Dedifferentiated amniotic fluid mesenchymal stem cell (primary cell): ENCODE results near the gene VAV3.

Experiments used
- DNase-seq: peaks from one replicate; pipeline ENCODE4 v3.0.0-alpha.2; 2016; ENCODE audit errors: extremely low spot score

VAV3 gene

DNA sequence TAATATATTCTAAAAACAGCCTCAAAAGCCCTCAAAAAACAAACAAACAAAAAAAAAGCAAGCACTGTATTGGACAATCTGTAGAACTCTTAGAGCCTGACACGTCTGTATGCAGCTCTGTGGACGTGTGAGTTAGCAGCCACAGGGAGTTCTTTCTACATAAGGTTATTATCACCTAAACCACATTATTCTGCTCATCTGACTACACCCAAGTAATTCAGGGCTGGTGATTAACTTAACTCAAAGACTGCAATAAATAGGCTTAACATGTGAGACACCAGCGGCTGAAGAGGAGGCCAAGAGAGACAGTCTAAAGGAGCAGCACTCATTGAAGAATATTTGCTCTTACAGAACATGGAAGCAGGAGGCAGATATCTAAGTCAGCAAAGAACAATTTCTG is 316.0 kb downstream of the VAV3 start:
- no peak for DNase-seq

GRCh38 chr1:107648071-107648470 is 316.9 kb downstream of the VAV3 start:
- peak; percentile 85 for DNase-seq

DNA sequence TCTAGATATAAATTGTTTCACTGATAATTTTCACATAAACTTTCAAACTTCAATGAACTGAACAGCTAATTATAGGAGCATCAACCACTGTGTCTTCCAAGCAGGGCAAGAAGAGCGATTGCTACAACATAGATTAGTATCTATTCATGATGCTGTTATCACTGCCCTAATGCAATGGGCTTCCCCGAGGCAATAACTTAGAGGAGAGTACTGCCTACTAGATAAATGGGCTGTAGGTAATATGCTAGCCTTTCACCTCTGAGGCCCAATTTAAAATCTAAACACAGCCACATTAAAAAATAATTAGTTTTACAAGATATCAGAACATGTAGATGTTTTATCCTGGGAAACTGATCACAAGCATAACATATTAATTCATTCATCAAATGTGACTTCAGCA is 318.0 kb downstream of the VAV3 start:
- no peak for DNase-seq

- DNase-seq, result no peak
Measured at GRCh38 chr1:107643766-107644165, 321.2 kb downstream of the VAV3 start.

DNA sequence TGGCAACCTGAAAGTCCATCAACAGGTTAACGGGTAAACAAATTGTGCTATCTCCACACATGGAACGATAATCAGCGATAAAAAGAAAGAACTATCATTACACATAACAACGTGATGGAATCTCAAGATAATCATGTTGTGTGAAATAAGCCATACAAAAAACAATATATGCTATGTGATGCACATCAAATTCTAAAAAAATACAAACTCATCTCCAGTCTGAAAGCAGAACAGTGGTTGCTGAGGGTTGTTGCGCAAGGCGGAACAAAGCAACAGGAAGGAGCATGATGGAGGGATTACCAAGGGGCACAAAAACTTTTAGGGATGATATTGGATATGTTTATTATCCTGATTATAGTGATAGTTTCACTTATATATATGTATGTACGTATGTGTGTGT is 324.8 kb downstream of the VAV3 start:
- DNase-seq, result no peak

GRCh38 chr1:107637101-107637500 is 327.9 kb downstream of the VAV3 start:
- DNase-seq, result no peak

DNA sequence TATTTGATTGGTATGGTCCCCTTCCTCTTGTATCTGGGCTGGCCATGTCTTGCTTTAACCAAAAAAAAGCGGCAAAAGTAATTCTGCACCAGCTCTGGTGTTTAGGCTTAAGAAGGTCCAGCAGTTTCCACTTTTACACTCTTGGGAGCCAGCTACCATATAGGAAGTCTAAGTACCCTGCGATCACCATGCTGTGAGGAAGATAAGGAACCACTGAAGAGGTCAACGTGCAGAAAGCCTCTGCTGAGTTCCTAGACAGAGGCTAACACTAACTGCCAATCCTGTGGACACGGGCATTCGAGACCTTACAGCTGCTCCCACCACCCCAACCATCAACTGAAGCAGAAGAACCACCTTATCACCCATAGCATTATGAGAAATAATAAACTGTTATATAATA is 331.4 kb downstream of the VAV3 start:
- DNase-seq, result no peak

GRCh38 chr1:107626073-107626796 is 338.7 kb downstream of the VAV3 start:
- peak; percentile 45 for DNase-seq

DNA sequence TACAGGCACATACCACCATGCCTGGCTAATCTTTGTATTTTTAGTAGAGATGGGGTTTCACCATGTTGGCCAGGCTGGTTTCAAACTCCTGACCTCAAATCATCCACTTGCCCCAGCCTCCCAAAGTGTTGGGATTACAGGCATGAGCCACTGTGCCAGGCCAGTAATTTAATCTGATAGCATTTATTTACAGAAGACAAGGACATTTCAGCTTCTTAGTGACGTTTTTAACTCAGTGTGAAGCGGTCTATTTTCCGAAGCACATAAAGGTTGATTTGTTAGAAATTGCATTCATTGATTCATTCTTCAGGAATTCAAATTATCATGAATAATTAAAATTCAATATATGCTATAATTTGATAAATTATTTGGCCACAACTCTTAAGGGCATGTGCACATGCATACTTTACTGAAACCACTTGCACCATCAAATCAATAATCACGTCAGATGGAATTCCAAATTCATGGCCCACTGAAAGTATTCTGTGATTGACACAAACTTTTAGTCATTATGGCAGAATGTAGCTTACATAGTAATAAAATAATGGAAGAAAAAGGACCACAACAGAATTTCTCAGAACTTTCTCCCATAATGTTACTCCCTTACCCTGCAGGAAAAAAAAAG is 339.5 kb downstream of the VAV3 start:
- no peak for DNase-seq

GRCh38 chr1:107623431-107623830 is 341.5 kb downstream of the VAV3 start:
- no peak for DNase-seq

DNA sequence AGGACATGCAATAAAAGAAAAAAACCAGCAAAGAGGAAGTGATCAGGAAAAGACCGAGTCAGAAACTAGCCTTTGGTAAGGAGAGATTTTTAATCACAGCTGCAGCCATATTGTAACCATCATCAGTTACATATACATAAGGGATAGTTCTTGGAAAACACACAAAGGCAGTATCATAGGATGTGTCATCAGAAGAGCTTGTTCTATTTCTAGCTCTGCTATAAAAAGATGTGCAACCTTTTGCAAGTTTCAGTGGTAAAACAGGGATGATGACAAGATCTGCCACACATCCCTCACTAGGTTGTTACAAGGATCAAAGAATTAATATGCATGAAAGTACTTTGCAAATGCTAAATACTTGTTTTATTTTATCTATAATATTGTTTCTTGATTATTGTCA is 342.0 kb downstream of the VAV3 start:
- DNase-seq, result no peak

- no peak for DNase-seq
Measured at GRCh38 chr1:107622535-107622934, 342.4 kb downstream of the VAV3 start.

GRCh38 chr1:107620753-107621152 is 344.2 kb downstream of the VAV3 start:
- DNase-seq, result no peak

- no peak for DNase-seq
Measured at GRCh38 chr1:107618539-107618938, 346.4 kb downstream of the VAV3 start.

- DNase-seq, result no peak
Measured at GRCh38 chr1:107617921-107618320, 347.1 kb downstream of the VAV3 start.

DNA sequence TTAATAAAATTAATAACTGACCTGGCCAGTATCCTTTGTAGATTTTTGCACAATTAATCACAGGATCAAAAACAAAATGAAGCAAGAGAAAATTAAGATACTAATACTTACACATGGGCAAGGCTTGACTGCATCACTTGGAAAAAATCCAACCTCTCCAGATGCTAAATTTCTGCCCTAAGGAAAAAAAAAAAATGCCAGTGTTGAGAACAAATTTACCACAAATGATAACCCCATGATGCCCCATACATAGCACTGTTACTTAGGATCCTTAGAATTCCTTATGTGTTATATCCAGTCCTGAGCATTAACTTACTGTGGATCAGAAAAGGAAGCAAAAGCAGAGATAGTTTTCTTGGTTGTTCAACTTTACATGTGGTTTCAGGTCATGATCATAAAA is 347.5 kb downstream of the VAV3 start:
- DNase-seq, result no peak

GRCh38 chr1:107609808-107610207 is 355.2 kb downstream of the VAV3 start:
- DNase-seq, result no peak

- no peak for DNase-seq
Measured at GRCh38 chr1:107604825-107605224, 360.2 kb downstream of the VAV3 start.

- no peak for DNase-seq
Measured at GRCh38 chr1:107600607-107601160, 364.3 kb downstream of the VAV3 start.

DNA sequence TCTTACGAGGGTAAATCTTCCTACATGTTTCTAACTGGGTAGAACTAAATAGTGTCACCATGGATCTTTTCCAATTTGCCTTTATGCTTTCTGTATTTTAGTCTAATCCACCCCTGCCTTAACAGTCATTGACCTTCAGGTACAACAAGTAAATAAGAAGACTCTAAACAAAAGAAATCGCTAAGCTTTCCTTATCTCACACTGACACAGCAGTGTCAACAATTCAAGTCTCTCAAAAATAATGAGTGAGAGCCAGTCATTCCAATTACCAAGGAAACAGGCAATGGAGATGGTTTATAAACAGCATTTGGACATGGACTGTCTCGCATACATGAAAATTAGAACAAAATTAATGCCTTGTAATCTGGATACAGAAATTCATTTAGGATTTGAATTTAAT is 365.8 kb downstream of the VAV3 start:
- DNase-seq, result no peak

GRCh38 chr1:107597290-107597689 is 367.7 kb downstream of the VAV3 start:
- DNase-seq, result no peak

- DNase-seq, result no peak
Measured at GRCh38 chr1:107594536-107594935, 370.4 kb downstream of the VAV3 start.

GRCh38 chr1:107593501-107594209 is 371.3 kb downstream of the VAV3 start:
- DNase-seq, result no peak
